H1 (cell line): Measurements from ENCODE around the gene FREM1. TPM values are rescaled to one million over a fixed set of nuclear protein-coding genes. Genes with fewer than 3 reads are reported as not detected.

Source experiments
- CTCF ChIA-PET: fragments of 300-600 bp; sonication (Branson Sonifier 250); formaldehyde crosslinking; loops from one replicate; lab custom pipeline; 2021; ENCODE audit not compliant: partially characterized antibody; lab: Charles Lee
- POLR2A ChIA-PET: fragments of 300-600 bp; sonication (Branson Sonifier 250); formaldehyde crosslinking; loops from one replicate; lab custom pipeline; 2021; ENCODE audit warnings: inconsistent platforms; ENCODE audit not compliant: partially characterized antibody; lab: Charles Lee
- DNase-seq, 2 experiments: peaks; one replicate each; pipeline versions ENCODE4 v3.0.0 to v3.0.0-alpha.2; 2010 to 2022; ENCODE audit warnings: low spot score in 2 of 2, low read depth in 1 of 2, mixed read lengths in 1 of 2
- FAIRE-seq: peaks from 2 replicates; lab custom pipeline; 2011; peaks lifted over from hg19 to GRCh38; lab: Jason Lieb, UNC
- H2AFZ ChIP-seq: 2 replicates; pipeline ENCODE4 v1.8.1; 2012; ENCODE audit warnings: low read length, inconsistent platforms
- H2AK5ac ChIP-seq: 2 replicates; pipeline ENCODE4 v1.6.1; 2013; ENCODE audit warnings: low read depth, low read length
- H2BK120ac ChIP-seq: replicated peaks from 2 replicates; pipeline ENCODE3; 2013; ENCODE audit warnings: low read depth, low read length, inconsistent platforms
- H2BK12ac ChIP-seq: 2 replicates; pipeline ENCODE4 v1.6.1; 2013; ENCODE audit warnings: low read depth, low read length
- H2BK15ac ChIP-seq: 2 replicates; pipeline ENCODE4 v1.6.1; 2013; ENCODE audit warnings: low read length
- H2BK20ac ChIP-seq: 2 replicates; pipeline ENCODE4 v1.6.1; 2013; ENCODE audit warnings: low read length
- H2BK5ac ChIP-seq: 2 replicates; pipeline ENCODE4 v1.6.1; 2013; ENCODE audit warnings: low read depth, low read length
- H3K14ac ChIP-seq: 2 replicates; pipeline ENCODE4 v1.6.1; 2013; ENCODE audit warnings: inconsistent platforms; ENCODE audit not compliant: insufficient read length
- H3K18ac ChIP-seq: 2 replicates; pipeline ENCODE4 v1.6.1; 2013; ENCODE audit warnings: low read length; ENCODE audit errors: extremely low read depth
- H3K23ac ChIP-seq: 2 replicates; pipeline ENCODE4 v1.6.1; 2013; ENCODE audit warnings: inconsistent platforms; ENCODE audit not compliant: insufficient read length
- H3K23me2 ChIP-seq: 2 replicates; pipeline ENCODE4 v1.6.1; 2013; ENCODE audit warnings: low read depth, low read length
- H3K27ac ChIP-seq: 2 replicates; pipeline ENCODE4 v1.6.1; 2011; ENCODE audit warnings: low read depth, low read length, inconsistent platforms
- H3K27me3 ChIP-seq, 4 experiments: replicated peaks in 1 of 4; 1 replicate in 1 of 4; 2 replicates in 3 of 4; pipeline versions ENCODE4 v1.6.1 to v1.8.1; 2011 to 2013; ENCODE audit warnings: low read length in 3 of 4, mild to moderate bottlenecking in 3 of 4, inconsistent platforms in 2 of 4, mixed read lengths in 2 of 4, moderate library complexity in 1 of 4; ENCODE audit not compliant: control insufficient read depth in 3 of 4, insufficient read depth in 3 of 4; ENCODE audit errors: extremely low read depth in 1 of 4
- H3K36me3 ChIP-seq, 4 experiments: 2 replicates each; pipeline versions ENCODE4 v1.6.1 to v1.8.1; 2011 to 2013; ENCODE audit warnings: mild to moderate bottlenecking in 4 of 4, low read length in 3 of 4, moderate library complexity in 2 of 4, control low read depth in 1 of 4, inconsistent platforms in 1 of 4; ENCODE audit not compliant: insufficient read depth in 4 of 4, control insufficient read depth in 2 of 4
- H3K4ac ChIP-seq: replicated peaks from 2 replicates; pipeline ENCODE3; 2013; ENCODE audit warnings: low read length, low read depth, mixed read lengths, inconsistent platforms; ENCODE audit not compliant: insufficient read length
- H3K4me1 ChIP-seq, 4 experiments: replicated peaks in 1 of 4; 1 replicate in 1 of 4; 2 replicates in 3 of 4; pipeline versions ENCODE4 v1.6.1 to v1.8.1; 2011 to 2013; ENCODE audit warnings: low read length in 3 of 4, inconsistent platforms in 2 of 4, mixed read lengths in 1 of 4; ENCODE audit not compliant: insufficient read depth in 4 of 4, control insufficient read depth in 3 of 4
- H3K4me2 ChIP-seq, 2 experiments: 2 replicates each; pipeline versions ENCODE4 v1.6.1 to v1.8.1; 2011 to 2013; ENCODE audit warnings: low read depth in 2 of 2, low read length in 2 of 2, control low read depth in 1 of 2, inconsistent platforms in 1 of 2, mild to moderate bottlenecking in 1 of 2; ENCODE audit not compliant: insufficient read depth in 1 of 2
- H3K4me3 ChIP-seq, 4 experiments: fragments of 200-600, 300-600 bp in 1 of 4; sonication (generic), shearing (Covaris generic), sonication (Bioruptor Twin) in 1 of 4; 2 replicates each; pipeline versions ENCODE4 v1.5.1 to v1.8.1; 2011 to 2016; ENCODE audit warnings: low read length in 4 of 4, low read depth in 3 of 4, control low read depth in 2 of 4, inconsistent platforms in 2 of 4, mild to moderate bottlenecking in 2 of 4, mixed read lengths in 1 of 4, moderate library complexity in 1 of 4; ENCODE audit not compliant: insufficient read depth in 2 of 4; ENCODE audit errors: extremely low read depth in 1 of 4
- H3K56ac ChIP-seq: replicated peaks from 2 replicates; pipeline ENCODE3; 2013; ENCODE audit warnings: low read depth, mild to moderate bottlenecking, mixed read lengths, low read length, inconsistent platforms; ENCODE audit not compliant: insufficient read length
- H3K79me1 ChIP-seq: 2 replicates; pipeline ENCODE4 v1.6.1; 2013; ENCODE audit warnings: low read depth, low read length, control low read depth
- H3K79me2 ChIP-seq, 2 experiments: 2 replicates each; pipeline versions ENCODE4 v1.6.1 to v1.8.1; 2012 to 2013; ENCODE audit warnings: low read length in 2 of 2, mild to moderate bottlenecking in 2 of 2, inconsistent platforms in 1 of 2; ENCODE audit not compliant: insufficient read depth in 2 of 2, control insufficient read depth in 1 of 2
- H3K9ac ChIP-seq, 4 experiments: replicated peaks in 1 of 4; 1 replicate in 1 of 4; 2 replicates in 3 of 4; pipeline versions ENCODE4 v1.6.1 to v1.8.1; 2011 to 2013; ENCODE audit warnings: low read depth in 3 of 4, low read length in 3 of 4, control low read depth in 2 of 4, mild to moderate bottlenecking in 2 of 4, moderate library complexity in 2 of 4, inconsistent platforms in 1 of 4; ENCODE audit errors: extremely low read depth in 1 of 4
- H3K9me3 ChIP-seq, 2 experiments: 2 replicates each; pipeline versions ENCODE4 v1.6.1 to v1.8.1; 2012 to 2013; ENCODE audit warnings: mild to moderate bottlenecking in 2 of 2, moderate library complexity in 2 of 2, control low read depth in 1 of 2, inconsistent platforms in 1 of 2, low read depth in 1 of 2, low read length in 1 of 2, mixed read lengths in 1 of 2; ENCODE audit not compliant: insufficient read depth in 2 of 2
- H4K20me1 ChIP-seq, 2 experiments: replicated peaks in 1 of 2; 2 replicates each; pipeline versions ENCODE3 to v1.8.1; 2011 to 2013; ENCODE audit warnings: inconsistent platforms in 2 of 2, low read length in 2 of 2, mild to moderate bottlenecking in 1 of 2; ENCODE audit not compliant: insufficient read depth in 2 of 2, control insufficient read depth in 1 of 2
- H4K5ac ChIP-seq: 2 replicates; pipeline ENCODE4 v1.6.1; 2013; ENCODE audit warnings: low read length, low read depth, mixed read lengths, inconsistent platforms; ENCODE audit not compliant: insufficient read length
- H4K8ac ChIP-seq: 2 replicates; pipeline ENCODE4 v1.8.0; 2013; ENCODE audit warnings: mild to moderate bottlenecking, moderate library complexity, low read length, inconsistent platforms; ENCODE audit not compliant: insufficient read depth; ENCODE audit errors: extremely low read depth
- H4K91ac ChIP-seq: replicated peaks from 2 replicates; pipeline ENCODE3; 2013; ENCODE audit warnings: low read length, mixed read lengths, inconsistent platforms; ENCODE audit not compliant: insufficient read length
- CREB1 ChIP-seq: IDR thresholded peaks from 2 replicates; pipeline ENCODE4 v1.6.1; 2012; ENCODE audit warnings: inconsistent platforms
- EGR1 ChIP-seq: IDR thresholded peaks from 2 replicates; pipeline ENCODE4 v1.6.1; 2011; ENCODE audit warnings: low read depth, low read length, borderline replicate concordance
- whole genome bisulfite sequencing, 2 experiments: shearing (Covaris generic) in 1 of 2; methylation state at CpG; one replicate each; pipeline versions ENCODE4 v1.1.6 to v1.1.7; 2013 to 2015; ENCODE audit warnings: low lambda C conversion rate in 2 of 2, mixed read lengths in 2 of 2, inconsistent platforms in 1 of 2, low coverage in 1 of 2, missing lambda C conversion rate in 1 of 2; ENCODE audit not compliant: insufficient replicate concordance in 2 of 2, insufficient coverage in 1 of 2, insufficient read length in 1 of 2; ENCODE audit errors: extremely low coverage in 1 of 2, missing lambda C conversion rate in 1 of 2; 5-methylcytosine and 5-hydroxymethylcytosine counted together
- polyA plus RNA-seq, 7 experiments: library from polyadenylated mRNA; depleted of rRNA in 3 of 7; stranded (reverse) in 5 of 7; unstranded in 2 of 7; fragments of >200 nt in 5 of 7; fragments of 200-250 nt in 2 of 7; gene quantifications; 1 replicate in 5 of 7; 2 replicates in 1 of 7; 4 replicates in 1 of 7; pipeline versions ENCODE4 v1.2.1 to v1.2.3, GENCODE V29; 2011 to 2013; ENCODE audit warnings: missing spikeins in 2 of 7, mixed read lengths in 2 of 7
- total RNA-seq: library from RNA; stranded (reverse); fragmentation: NEBNext Ultra II Directional; extraction: Animal tissue kit (Norgen Biotek cat#: 25700); gene quantifications from 2 replicates; pipeline ENCODE4 v1.2.1, GENCODE V29; 2021

The FREM1 gene
- total and polyA plus RNA-seq, 2 of the 8 experiments (the other 6 are each of a cell fraction or from before 2014, with no cell fraction given), result 2.6 to 3.1 TPM

DNA sequence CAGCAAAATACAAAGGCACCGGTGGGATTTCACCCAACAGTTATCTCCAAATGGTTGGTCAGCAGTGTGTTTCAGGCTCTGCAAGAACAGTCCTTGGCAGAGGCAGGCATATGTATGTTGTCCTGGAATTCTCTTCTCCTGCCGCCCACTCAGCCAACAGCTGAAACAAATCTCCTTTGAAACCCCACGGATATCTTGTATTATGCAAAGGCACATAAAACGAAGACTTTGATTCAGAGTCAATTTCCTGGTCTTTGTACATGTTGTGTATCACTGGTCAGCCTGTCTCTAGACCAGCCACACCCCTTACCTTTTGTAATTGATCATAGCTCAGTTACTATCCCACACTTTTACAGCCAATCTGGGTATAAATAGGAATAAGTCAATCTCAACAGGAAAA is 29.2 kb downstream of the FREM1 start:
- H3K9ac ChIP-seq, result no peak overlapping the region
- no peak overlapping the region for H2BK20ac ChIP-seq
- H3K79me2 ChIP-seq, result no peaks in the 10 kb centered on the region
- H2BK120ac ChIP-seq, result no peak overlapping the region
- no peak overlapping the region for H4K8ac ChIP-seq
- no peak overlapping the region for H4K5ac ChIP-seq
- no peak overlapping the region for H3K18ac ChIP-seq
- no peak overlapping the region for H3K23ac ChIP-seq
- no peak overlapping the region for H2AFZ ChIP-seq
- no peaks in the 10 kb centered on the region for H4K20me1 ChIP-seq
- no peak overlapping the region for H2BK5ac ChIP-seq
- H2AK5ac ChIP-seq, result no peak overlapping the region
- FAIRE-seq (peak; percentile 32), DNase-seq (no peak)
- no peaks in the 10 kb centered on the region for H3K27me3 ChIP-seq
- WGBS, 2 experiments, result 78% methylated on average over 4 of the region's 4 CpGs; no CpG with 5 or more reads in 1 of the 2 experiments
- no peak overlapping the region for H3K14ac ChIP-seq
- H3K36me3 ChIP-seq, result no peaks in the 10 kb centered on the region; a peak in 1 of 8 replicates
- no peak overlapping the region for H4K91ac ChIP-seq
- no peak overlapping the region for H3K4me3 ChIP-seq
- no peak overlapping the region for H2BK12ac ChIP-seq
- no peaks in the 10 kb centered on the region for H3K79me1 ChIP-seq
- ChIA-PET POLR2A (no interaction called here), CTCF (interaction anchor here (1.0 to 1.2 kb wide), 2 partner anchors 27 to 34 kb away, joined by 3 read pairs; no protein-coding TSS in a partner anchor)
- H3K23me2 ChIP-seq, result no peaks in the 10 kb centered on the region
- H3K9me3 ChIP-seq, result peaks cover 11 to 13% of the 10 kb centered on the region in 2 experiments
- no peak overlapping the region for H3K4me2 ChIP-seq
- H3K4ac ChIP-seq, result no peak overlapping the region
- TF ChIP-seq EGR1 (0 out of 2 replicates have a peak, but pooled peaks have one; percentile 24), CREB1 (no peak)
- H3K56ac ChIP-seq, result no peak overlapping the region
- H3K27ac ChIP-seq, result no peak overlapping the region
- H2BK15ac ChIP-seq, result no peak overlapping the region
- H3K4me1 ChIP-seq, result peaks cover 0 to 5% (median 2%) of the 10 kb centered on the region in 4 experiments; a peak in 1 of 7 replicates
